Measurements from ENCODE around the gene SYNE3.

DNA sequence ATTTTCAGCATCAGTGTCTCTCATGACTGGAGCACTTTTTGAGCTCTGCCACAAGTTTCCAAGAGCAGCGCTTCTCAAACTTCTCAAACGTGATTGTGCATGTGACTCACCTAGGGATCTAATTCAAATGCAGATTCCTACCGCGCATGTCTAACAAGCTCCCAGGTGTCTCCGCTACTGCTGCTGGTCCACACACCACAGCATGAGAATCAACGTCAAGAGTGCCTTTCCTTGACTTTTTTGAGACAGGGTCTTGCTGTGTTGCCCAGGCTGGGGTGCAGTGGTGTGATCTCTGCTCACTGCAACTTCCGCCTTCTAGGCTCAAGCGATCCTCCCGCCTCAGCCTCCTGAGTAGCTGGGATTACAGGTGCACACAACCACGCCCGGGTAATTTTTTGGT lies 40.8 kb upstream of the SYNE3 start:
- TF ChIP-seq DPF2 (IDR thresholded peaks at IDR 0.05): no peak
- TF ChIP-seq CEBPB (IDR thresholded peaks at IDR 0.05; ENCODE audit: borderline replicate concordance in 1 of 2, low read depth in 2 of 2, low read length in 2 of 2): no peak
- TF ChIP-seq, protein P1, sequence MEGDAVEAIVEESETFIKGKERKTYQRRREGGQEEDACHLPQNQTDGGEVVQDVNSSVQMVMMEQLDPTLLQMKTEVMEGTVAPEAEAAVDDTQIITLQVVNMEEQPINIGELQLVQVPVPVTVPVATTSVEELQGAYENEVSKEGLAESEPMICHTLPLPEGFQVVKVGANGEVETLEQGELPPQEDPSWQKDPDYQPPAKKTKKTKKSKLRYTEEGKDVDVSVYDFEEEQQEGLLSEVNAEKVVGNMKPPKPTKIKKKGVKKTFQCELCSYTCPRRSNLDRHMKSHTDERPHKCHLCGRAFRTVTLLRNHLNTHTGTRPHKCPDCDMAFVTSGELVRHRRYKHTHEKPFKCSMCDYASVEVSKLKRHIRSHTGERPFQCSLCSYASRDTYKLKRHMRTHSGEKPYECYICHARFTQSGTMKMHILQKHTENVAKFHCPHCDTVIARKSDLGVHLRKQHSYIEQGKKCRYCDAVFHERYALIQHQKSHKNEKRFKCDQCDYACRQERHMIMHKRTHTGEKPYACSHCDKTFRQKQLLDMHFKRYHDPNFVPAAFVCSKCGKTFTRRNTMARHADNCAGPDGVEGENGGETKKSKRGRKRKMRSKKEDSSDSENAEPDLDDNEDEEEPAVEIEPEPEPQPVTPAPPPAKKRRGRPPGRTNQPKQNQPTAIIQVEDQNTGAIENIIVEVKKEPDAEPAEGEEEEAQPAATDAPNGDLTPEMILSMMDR (IDR thresholded peaks at IDR 0.05 in 2 of 3, conservative IDR thresholded peaks at IDR 0.05 in 1 of 3; ENCODE audit: control insufficient read depth in 2 of 3, extremely low read depth in 1 of 3, insufficient read depth in 1 of 3, low read depth in 3 of 3, low read length in 3 of 3): no peak
- TF ChIP-seq ZNF24 (IDR thresholded peaks at IDR 0.05): no peak
- no peak for TF ChIP-seq EZH2 (IDR thresholded peaks at IDR 0.05; ENCODE audit: borderline replicate concordance, control insufficient read depth, low read depth, low read length)

Measured in GM12878 (cell line).